Panc1 (cell line): ENCODE results near the gene SELENOI. TPM values are rescaled to one million over a fixed set of nuclear protein-coding genes. Genes with fewer than 3 reads are reported as not detected.

Experiments used
- ATAC-seq: fragments of 200-7000 bp; cut with Tn5 transposase; 2 replicates; pipeline ENCODE4 v1.9.1; 2020; ENCODE audit warnings: mild to moderate bottlenecking, moderate library complexity
- BruUV-seq: library from RNA; stranded (reverse); fragments of 400-500 nt; replicated peaks from 2 replicates; lab custom pipeline; 2021; lab: Mats Ljungman, UMichigan
- CTCF ChIA-PET: fragments of 300-600 bp; sonication (Branson Sonifier 250); formaldehyde crosslinking; loops from one replicate; lab custom pipeline; 2022; ENCODE audit warnings: antibody characterized with exemption; lab: Charles Lee
- POLR2A ChIA-PET: fragments of 300-600 bp; sonication (Branson Sonifier 250); formaldehyde crosslinking; loops from one replicate; lab custom pipeline; 2022; ENCODE audit warnings: antibody characterized with exemption; lab: Charles Lee
- DNase-seq: peaks from one replicate; pipeline ENCODE4 v3.0.0-alpha.2; 2010; ENCODE audit warnings: low read depth, low spot score
- H3K27ac ChIP-seq: 2 replicates; pipeline ENCODE4 v1.5.1; 2011; ENCODE audit warnings: mild to moderate bottlenecking, low read length, inconsistent platforms
- H3K27me3 ChIP-seq: fragments of 200-500 bp; sonication (Bioruptor generic); 2 replicates; pipeline ENCODE4 v1.6.0; 2014; ENCODE audit warnings: low read length, inconsistent platforms; ENCODE audit not compliant: control insufficient read depth, insufficient read depth
- H3K36me3 ChIP-seq: fragments of 200-500 bp; sonication (Bioruptor generic); 2 replicates; pipeline ENCODE4 v1.5.1; 2014; ENCODE audit warnings: inconsistent platforms, mild to moderate bottlenecking, low read length, moderate library complexity; ENCODE audit not compliant: control insufficient read depth, insufficient read depth
- H3K4me1 ChIP-seq: 2 replicates; pipeline ENCODE4 v1.5.1; 2011; ENCODE audit warnings: inconsistent platforms, mild to moderate bottlenecking, low read length, moderate library complexity; ENCODE audit not compliant: control insufficient read depth, insufficient read depth
- H3K4me3 ChIP-seq, 2 experiments: 2 replicates each; pipeline ENCODE4 v1.5.1; 2011 to 2012; ENCODE audit warnings: low read depth in 2 of 2, low read length in 2 of 2, mild to moderate bottlenecking in 2 of 2, inconsistent platforms in 1 of 2, moderate library complexity in 1 of 2
- H3K9me3 ChIP-seq: fragments of 200-500 bp; sonication (Bioruptor generic); 2 replicates; pipeline ENCODE4 v1.5.1; 2014; ENCODE audit warnings: low read depth, mild to moderate bottlenecking, inconsistent platforms, low read length, moderate library complexity; ENCODE audit not compliant: control insufficient read depth, insufficient read depth
- CTCF ChIP-seq: fragments of 450-650 bp; IDR thresholded peaks from 2 replicates; pipeline ENCODE4 v1.5.1; 2017; ENCODE audit warnings: mild to moderate bottlenecking
- POLR2AphosphoS5 ChIP-seq: IDR thresholded peaks from 2 replicates; pipeline ENCODE4 v1.6.1; 2012; ENCODE audit warnings: mild to moderate bottlenecking, low read depth, low read length, moderate library complexity
- REST ChIP-seq, 2 experiments: IDR thresholded peaks; 2 replicates each; pipeline ENCODE4 v1.6.1; 2011 to 2012; ENCODE audit warnings: low read depth in 2 of 2, control low read depth in 1 of 2, low read length in 1 of 2, mild to moderate bottlenecking in 1 of 2, moderate library complexity in 1 of 2; ENCODE audit not compliant: insufficient read depth in 1 of 2
- SIN3A ChIP-seq: IDR thresholded peaks from 2 replicates; pipeline ENCODE4 v1.6.1; 2012; ENCODE audit warnings: low read depth, mild to moderate bottlenecking, low read length, moderate library complexity, borderline replicate concordance; ENCODE audit not compliant: insufficient read depth
- TCF7L2 ChIP-seq: IDR thresholded peaks from 2 replicates; pipeline ENCODE4 v1.6.1; 2011; ENCODE audit warnings: mild to moderate bottlenecking, low read depth, low read length, inconsistent platforms
- in situ Hi-C: cut with HindIII; loops from 2 replicates; pipeline ENCODE4 v1.10.0; 2016; ENCODE audit warnings: low sequenced_read_pairs, low pct_unique_long_range_greater_than_20kb
- intact Hi-C: fragments of 100-400 bp; cut with micrococcal nuclease; formaldehyde crosslinking; loops from one replicate; pipeline ENCODE4 v1.10.0; 2022; ENCODE audit not compliant: unreplicated experiment
- total RNA-seq: library from RNA; stranded (reverse); gene quantifications from one replicate; pipeline ENCODE4 v1.2.1, GENCODE V29; 2021; ENCODE audit not compliant: unreplicated experiment

Gene SELENOI
- total RNA-seq, 1 experiment from 2014 or later, result 28.5 TPM

GRCh38 chr2:26438526-26438925, 92.6 kb downstream of the SELENOI start:
- CTCF ChIA-PET, result interaction anchor here (0.7 kb wide), 1 partner anchor 814 kb away, joined by 11 read pairs; no protein-coding TSS in a partner anchor
- POLR2A ChIA-PET, result no interaction called here
- no peak overlapping the region for H3K4me3 ChIP-seq
- H3K27ac ChIP-seq, result no peak overlapping the region
- H3K9me3 ChIP-seq, result no peaks in the 10 kb centered on the region
- no TSS peak for BruUV-seq
- intact Hi-C loops (no loop called here), in situ Hi-C loops (no loop called here)
- H3K36me3 ChIP-seq, result no peaks in the 10 kb centered on the region
- no peak for ATAC-seq
- H3K27me3 ChIP-seq, result no peaks in the 10 kb centered on the region
- no peak for DNase-seq
- TF ChIP-seq SIN3A (no peak), POLR2AphosphoS5 (no peak), TCF7L2 (no peak), CTCF (no peak), REST (IDR thresholded peaks at IDR 0.05; ENCODE audit: insufficient read depth in 1 of 2, low read depth in 2 of 2, low read length in 1 of 2) (no peak)
- H3K4me1 ChIP-seq, result no peaks in the 10 kb centered on the region; the same call in 1 of the 2 replicates

- ChIA-PET POLR2A (no interaction called here), CTCF (no interaction called here)
- Histone ChIP-seq H3K4me1 (no peaks in the 10 kb centered on the region; the same call in 1 of the 2 replicates), H3K36me3 (no peaks in the 10 kb centered on the region), H3K9me3 (no peaks in the 10 kb centered on the region), H3K27me3 (no peaks in the 10 kb centered on the region), H3K4me3 (no peak overlapping the region), H3K27ac (no peak overlapping the region)
- in situ Hi-C loops, result no loop called here
- BruUV-seq, result no TSS peak
- no peak for TF ChIP-seq POLR2AphosphoS5
- TF ChIP-seq CTCF, result no peak
- TF ChIP-seq TCF7L2, result no peak
- no peak for TF ChIP-seq REST (IDR thresholded peaks at IDR 0.05; ENCODE audit: insufficient read depth in 1 of 2, low read depth in 2 of 2, low read length in 1 of 2)
- no peak for TF ChIP-seq SIN3A
- intact Hi-C loops, result no loop called here
- DNase-seq (no peak), ATAC-seq (no peak)
Measured at GRCh38 chr2:26438926-26439325, 93.0 kb downstream of the SELENOI start.
